Measurements from ENCODE around the gene ETV3. TPM values are rescaled to one million over a fixed set of nuclear protein-coding genes. Genes with fewer than 3 reads are reported as not detected.
A peak's percentile ranks its signal among the peaks of the same experiment; 100 is the strongest.

Gene ETV3
- total RNA-seq, 2 experiments from 2014 or later, result 30.9 to 32.4 TPM

DNA sequence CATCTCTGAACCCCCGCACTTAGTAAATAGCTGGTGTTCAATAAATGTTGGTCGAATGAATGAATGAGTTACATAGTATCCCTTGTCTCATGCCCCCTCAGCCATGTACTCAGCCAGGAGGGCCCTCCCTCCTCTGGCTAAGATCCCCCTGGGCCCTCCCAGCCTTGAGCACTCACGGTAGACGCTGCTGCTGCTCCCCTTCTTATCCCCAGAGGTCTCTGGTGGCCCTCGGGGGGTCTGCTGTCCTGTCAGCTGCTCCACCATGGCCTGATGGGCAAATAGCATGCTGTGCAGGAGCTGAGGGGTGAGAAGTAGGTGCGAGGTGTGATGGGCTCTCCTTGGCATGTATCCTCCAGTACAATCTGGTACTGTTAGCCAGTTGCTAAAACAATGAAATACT is 40.5 kb downstream of the ETV3 start:
- H3K4me3 Mint-ChIP-seq, result no peak overlapping the region
- H3K27ac Mint-ChIP-seq, result no peak overlapping the region
- no peak for DNase-seq
- ChIA-PET CTCF (interaction anchor here (1.5 to 6.0 kb wide), 2 partner anchors 10 to 58 kb away, joined by 5 to 36 read pairs; no protein-coding TSS in a partner anchor), POLR2A (no interaction called here)
- H3K36me3 Mint-ChIP-seq, result no peaks in the 10 kb centered on the region
- H3K9me3 Mint-ChIP-seq, result no peaks in the 10 kb centered on the region
- H3K4me1 Mint-ChIP-seq (ENCODE audit: low read depth), result peaks cover 6% of the 10 kb centered on the region
- peaks cover 2% of the 10 kb centered on the region for H3K27me3 Mint-ChIP-seq
- intact Hi-C loops (cut with micrococcal nuclease), result no loop called here

- no peak overlapping the region for H3K27ac Mint-ChIP-seq
- POLR2A ChIA-PET, result no interaction called here
- no peaks in the 10 kb centered on the region for H3K9me3 Mint-ChIP-seq
- CTCF ChIA-PET, result interaction anchor here (6.0 kb wide), 1 partner anchor 59 kb away, joined by 36 read pairs; no protein-coding TSS in a partner anchor
- peaks cover 6% of the 10 kb centered on the region for H3K4me1 Mint-ChIP-seq (ENCODE audit: low read depth)
- H3K36me3 Mint-ChIP-seq, result no peaks in the 10 kb centered on the region
- H3K27me3 Mint-ChIP-seq, result no peaks in the 10 kb centered on the region
- DNase-seq, result no peak
- intact Hi-C loops (cut with micrococcal nuclease), result no loop called here
- H3K4me3 Mint-ChIP-seq, result no peak overlapping the region
Observed at GRCh38 chr1:157096881-157097280, 41.3 kb downstream of the ETV3 start.

DNA sequence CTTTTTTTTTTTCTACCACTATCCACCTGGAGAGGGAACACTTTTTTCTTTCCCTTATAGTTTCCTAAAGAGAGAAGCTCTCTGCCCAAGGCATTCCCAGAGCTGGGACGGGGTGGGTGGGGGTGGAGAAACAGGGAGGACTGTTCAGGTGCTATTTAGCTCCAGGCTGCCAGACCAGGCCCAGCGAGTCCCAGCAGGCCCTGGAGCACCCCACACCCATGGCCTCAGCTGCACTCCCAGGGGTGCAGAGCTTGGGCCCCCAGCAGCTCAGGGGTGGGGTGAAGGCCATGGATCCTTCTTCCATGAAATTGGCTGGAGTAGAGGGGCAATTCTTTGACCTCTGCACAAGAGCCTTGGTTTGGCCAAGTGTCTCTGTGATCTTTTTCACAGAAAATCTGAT is 42.6 kb downstream of the ETV3 start:
- intact Hi-C loops (cut with micrococcal nuclease), result no loop called here
- H3K36me3 Mint-ChIP-seq, result no peaks in the 10 kb centered on the region
- no peak for DNase-seq
- no peak overlapping the region for H3K4me3 Mint-ChIP-seq
- no peaks in the 10 kb centered on the region for H3K27me3 Mint-ChIP-seq
- peaks cover 6% of the 10 kb centered on the region for H3K4me1 Mint-ChIP-seq (ENCODE audit: low read depth)
- H3K9me3 Mint-ChIP-seq, result no peaks in the 10 kb centered on the region
- ChIA-PET CTCF (interaction anchor here (6.0 kb wide), 1 partner anchor 60 kb away, joined by 36 read pairs; no protein-coding TSS in a partner anchor), POLR2A (no interaction called here)
- no peak overlapping the region for H3K27ac Mint-ChIP-seq

DNA sequence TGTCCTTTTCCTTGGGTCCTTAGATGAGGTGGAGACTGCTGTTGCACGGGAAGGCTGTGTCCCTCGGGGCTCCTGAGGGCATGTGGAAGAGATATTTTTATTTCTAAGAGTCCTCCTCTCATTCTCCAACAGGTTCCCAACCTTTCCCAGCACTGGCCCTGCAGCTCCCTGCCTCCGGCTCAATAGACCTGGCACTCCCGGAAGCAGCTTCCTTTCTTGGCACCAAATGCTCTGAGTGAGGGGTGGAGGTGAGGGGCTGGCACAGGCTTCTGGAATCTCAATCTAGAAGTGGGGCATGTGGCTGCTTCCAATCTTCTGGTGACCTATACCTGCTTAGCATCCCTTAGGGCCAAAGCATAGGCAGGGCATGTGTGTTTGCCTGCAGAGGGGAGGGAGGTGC is 43.1 kb downstream of the ETV3 start:
- peaks cover 2% of the 10 kb centered on the region for H3K27me3 Mint-ChIP-seq
- peaks cover 9% of the 10 kb centered on the region for H3K4me1 Mint-ChIP-seq (ENCODE audit: low read depth)
- no peak overlapping the region for H3K27ac Mint-ChIP-seq
- DNase-seq, result no peak
- no peaks in the 10 kb centered on the region for H3K9me3 Mint-ChIP-seq
- CTCF ChIA-PET, result interaction anchor here (6.0 kb wide), 1 partner anchor 60 kb away, joined by 36 read pairs; no protein-coding TSS in a partner anchor
- no peaks in the 10 kb centered on the region for H3K36me3 Mint-ChIP-seq
- intact Hi-C loops (cut with micrococcal nuclease), result no loop called here
- no peak overlapping the region for H3K4me3 Mint-ChIP-seq
- POLR2A ChIA-PET, result no interaction called here

DNA sequence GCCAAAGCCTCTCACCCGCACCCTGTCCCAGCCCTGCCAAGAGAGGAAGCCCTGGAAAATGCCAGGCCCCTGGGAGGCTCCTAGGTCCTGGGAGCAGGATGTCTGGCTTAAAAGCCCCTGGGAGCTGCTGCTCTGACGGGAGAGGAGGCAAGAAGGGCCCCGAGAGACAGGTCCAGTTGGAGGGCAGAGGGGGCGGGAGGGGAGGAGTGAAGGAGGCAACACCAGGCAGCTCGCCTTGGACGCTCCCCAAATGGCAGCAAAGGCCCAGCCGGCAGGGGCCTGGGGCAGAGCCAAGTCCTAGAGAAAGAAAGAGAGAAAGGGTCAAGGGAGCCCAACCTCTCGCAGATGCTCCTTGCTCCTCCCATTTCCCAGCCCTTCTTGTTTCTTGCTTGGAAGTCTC is 45.4 kb downstream of the ETV3 start:
- intact Hi-C loops (cut with micrococcal nuclease), result loop anchor here (5.0 kb wide), 1 partner anchor 394 kb away; no protein-coding TSS in a partner anchor
- peaks cover 5% of the 10 kb centered on the region for H3K4me1 Mint-ChIP-seq (ENCODE audit: low read depth)
- CTCF ChIA-PET, result interaction anchor here (6.0 kb wide), 1 partner anchor 63 kb away, joined by 36 read pairs; no protein-coding TSS in a partner anchor

DNA sequence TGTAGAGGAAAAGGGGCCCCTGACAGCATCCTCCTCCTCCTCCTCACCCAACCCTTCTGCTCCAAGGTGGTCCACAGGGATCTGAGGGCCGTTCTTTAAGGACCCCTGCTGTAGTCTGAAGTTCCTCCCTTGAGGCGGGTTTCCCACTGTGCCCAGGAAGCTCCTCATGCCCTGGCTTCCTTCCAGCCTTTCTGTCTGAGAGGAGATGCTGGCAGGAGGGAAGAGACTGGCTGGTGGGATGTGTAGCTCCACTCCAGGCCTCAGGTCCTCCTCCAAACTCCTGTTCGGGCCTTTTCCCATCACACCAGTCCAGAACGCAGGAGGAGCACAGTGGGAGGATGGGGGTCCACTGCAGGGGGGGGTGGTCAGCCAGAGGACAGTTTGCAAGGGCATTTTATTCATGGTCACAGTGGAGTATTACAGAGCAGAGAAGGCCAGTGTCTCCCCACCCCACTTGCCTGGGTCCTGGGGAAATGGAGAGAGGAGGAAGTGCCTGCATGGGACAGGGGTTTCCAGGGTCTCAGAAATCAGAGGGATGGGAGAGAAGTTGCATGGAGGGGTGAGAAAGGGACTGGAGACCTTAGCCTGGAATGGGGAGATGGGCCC is 46.4 kb downstream of the ETV3 start:
- ChIA-PET POLR2A (no interaction called here), CTCF (interaction anchor here (1.9 to 12.4 kb wide), 4 partner anchors 21 to 80 kb away, joined by 8 to 643 read pairs (median 53); partner anchors contain the start of gene ETV3)
- Mint-ChIP-seq H3K9me3 (no peaks in the 10 kb centered on the region), H3K36me3 (no peaks in the 10 kb centered on the region), H3K4me1 (ENCODE audit: low read depth) (peaks cover 5% of the 10 kb centered on the region), H3K4me3 (no peak overlapping the region), H3K27ac (no peak overlapping the region), H3K27me3 (peaks cover 3% of the 10 kb centered on the region)
- intact Hi-C loops (cut with micrococcal nuclease), result loop anchor here (5.0 kb wide), 1 partner anchor 396 kb away; no protein-coding TSS in a partner anchor
- DNase-seq, result no peak

More for the DNA sequence above, 45.4 kb downstream of the ETV3 start:
- DNase-seq, result no peak
- Mint-ChIP-seq H3K27ac (no peak overlapping the region), H3K9me3 (no peaks in the 10 kb centered on the region), H3K4me3 (no peak overlapping the region), H3K36me3 (no peaks in the 10 kb centered on the region), H3K27me3 (peaks cover 3% of the 10 kb centered on the region)
- POLR2A ChIA-PET, result no interaction called here

DNA sequence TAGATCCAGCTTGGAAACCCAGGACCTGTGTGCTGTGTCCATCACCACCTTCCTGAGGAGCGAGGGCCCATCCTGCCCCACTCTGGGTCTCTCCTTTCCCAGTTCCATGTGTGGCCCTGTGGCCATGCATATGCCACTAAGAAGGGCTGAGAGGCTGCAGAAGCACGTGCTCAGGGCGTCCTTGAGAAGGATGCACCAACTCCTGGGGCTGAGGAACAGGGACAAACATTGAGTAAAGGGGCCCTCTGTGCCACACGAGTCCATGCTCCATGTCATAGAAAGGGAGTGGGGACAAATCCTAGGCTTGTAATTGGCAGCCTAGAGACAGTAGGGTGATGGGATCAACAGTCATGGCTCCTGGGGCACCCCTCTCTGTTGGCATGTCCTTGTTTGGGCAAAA is 47.0 kb downstream of the ETV3 start:
- H3K4me1 Mint-ChIP-seq (ENCODE audit: low read depth), result peaks cover 5% of the 10 kb centered on the region
- no peaks in the 10 kb centered on the region for H3K9me3 Mint-ChIP-seq
- no peaks in the 10 kb centered on the region for H3K36me3 Mint-ChIP-seq
- no peak overlapping the region for H3K4me3 Mint-ChIP-seq
- intact Hi-C loops (cut with micrococcal nuclease), result loop anchor here (5.0 kb wide), 1 partner anchor 396 kb away; no protein-coding TSS in a partner anchor
- peaks cover 3% of the 10 kb centered on the region for H3K27me3 Mint-ChIP-seq
- H3K27ac Mint-ChIP-seq, result no peak overlapping the region
- DNase-seq, result no peak
- ChIA-PET POLR2A (no interaction called here), CTCF (interaction anchor here (1.0 to 12.4 kb wide), 15 partner anchors 8 to 199 kb away, joined by 4 to 643 read pairs (median 10); partner anchors contain the start of genes ETV3 and ETV3L)

GRCh38 chr1:157090771-157091170 is 47.4 kb downstream of the ETV3 start:
- Mint-ChIP-seq H3K27ac (no peak overlapping the region), H3K27me3 (peaks cover 3% of the 10 kb centered on the region), H3K36me3 (no peaks in the 10 kb centered on the region), H3K4me1 (ENCODE audit: low read depth) (peaks cover 5% of the 10 kb centered on the region), H3K9me3 (no peaks in the 10 kb centered on the region), H3K4me3 (no peak overlapping the region)
- no peak for DNase-seq
- POLR2A ChIA-PET, result interaction anchor here (1.8 kb wide), 1 partner anchor 65 kb away, joined by 17 read pairs; no protein-coding TSS in a partner anchor
- intact Hi-C loops (cut with micrococcal nuclease), result loop anchor here (1.0 to 5.0 kb wide), 2 partner anchors 66 to 397 kb away; no protein-coding TSS in a partner anchor
- CTCF ChIA-PET, result interaction anchor here (0.7 to 12.4 kb wide), 28 partner anchors 8 to 269 kb away, joined by 3 to 643 read pairs (median 8); partner anchors contain the start of genes ETV3 and ETV3L

GRCh38 chr1:157090196-157090647 is 48.0 kb downstream of the ETV3 start:
- Mint-ChIP-seq H3K4me3 (no peak overlapping the region), H3K4me1 (ENCODE audit: low read depth) (peaks cover 5% of the 10 kb centered on the region), H3K27me3 (peaks cover 3% of the 10 kb centered on the region), H3K36me3 (no peaks in the 10 kb centered on the region), H3K27ac (no peak overlapping the region), H3K9me3 (no peaks in the 10 kb centered on the region)
- intact Hi-C loops (cut with micrococcal nuclease), result loop anchor here (1.0 to 5.0 kb wide), 2 partner anchors 66 to 397 kb away; no protein-coding TSS in a partner anchor
- peak; percentile 90 for DNase-seq
- POLR2A ChIA-PET, result interaction anchor here (1.8 kb wide), 1 partner anchor 66 kb away, joined by 17 read pairs; no protein-coding TSS in a partner anchor
- CTCF ChIA-PET, result interaction anchor here (0.6 to 12.4 kb wide), 41 partner anchors 9 to 415 kb away, joined by 3 to 643 read pairs (median 5); partner anchors contain the start of genes ETV3 and ETV3L

DNA sequence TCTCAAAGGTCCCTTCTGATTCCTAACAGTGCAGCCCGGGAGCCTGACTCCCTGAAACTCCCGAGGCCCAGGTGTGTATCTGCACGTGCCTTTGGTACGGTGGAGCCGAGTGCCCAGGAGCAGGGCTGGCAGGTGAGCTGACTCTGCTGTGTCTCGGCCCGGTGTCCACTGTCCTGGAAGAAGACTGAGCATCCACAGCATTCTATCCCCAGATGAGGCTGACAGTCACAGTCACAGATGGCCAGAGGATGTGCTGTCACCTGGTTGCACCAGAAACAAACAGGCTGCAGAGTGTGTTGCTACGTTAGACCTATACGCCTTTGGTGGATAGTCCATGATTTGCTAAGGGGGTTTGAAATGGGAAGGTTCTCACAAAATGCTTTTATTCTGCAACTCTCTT is 48.4 kb downstream of the ETV3 start:
- intact Hi-C loops (cut with micrococcal nuclease), result loop anchor here (1.0 to 5.0 kb wide), 2 partner anchors 67 to 398 kb away; no protein-coding TSS in a partner anchor
- H3K4me1 Mint-ChIP-seq (ENCODE audit: low read depth), result peaks cover 5% of the 10 kb centered on the region
- H3K4me3 Mint-ChIP-seq, result no peak overlapping the region
- no peak overlapping the region for H3K27ac Mint-ChIP-seq
- POLR2A ChIA-PET, result interaction anchor here (1.8 kb wide), 1 partner anchor 66 kb away, joined by 17 read pairs; no protein-coding TSS in a partner anchor
- H3K36me3 Mint-ChIP-seq, result no peaks in the 10 kb centered on the region
- no peaks in the 10 kb centered on the region for H3K9me3 Mint-ChIP-seq
- CTCF ChIA-PET, result interaction anchor here (0.6 to 12.4 kb wide), 39 partner anchors 9 to 416 kb away, joined by 3 to 643 read pairs (median 6); partner anchors contain the start of genes ETV3 and ETV3L
- peaks cover 3% of the 10 kb centered on the region for H3K27me3 Mint-ChIP-seq
- no peak for DNase-seq

DNA sequence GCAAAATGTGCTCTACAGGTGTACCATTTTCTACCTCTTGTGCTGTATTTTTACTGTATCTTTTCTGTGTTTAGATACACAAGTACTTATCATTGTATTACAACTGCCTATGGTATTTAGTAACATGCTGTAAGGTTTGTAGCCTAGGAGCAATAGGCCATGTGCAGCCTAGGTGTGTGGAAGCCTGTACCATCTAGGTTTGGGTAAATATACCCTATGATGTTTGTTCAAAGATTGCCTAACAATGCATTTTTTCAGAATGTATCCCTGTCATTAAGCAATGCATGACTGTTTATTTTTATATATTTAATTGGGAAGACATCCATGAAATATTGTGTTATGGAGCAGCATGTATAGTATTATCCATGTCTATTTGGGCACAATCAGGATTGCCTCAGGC is 49.6 kb downstream of the ETV3 start:
- ChIA-PET POLR2A (no interaction called here), CTCF (interaction anchor here (1.6 to 12.4 kb wide), 3 partner anchors 10 to 66 kb away, joined by 5 to 643 read pairs (median 92); partner anchors contain the start of gene ETV3)
- Mint-ChIP-seq H3K27me3 (peaks cover 3% of the 10 kb centered on the region), H3K4me3 (no peak overlapping the region), H3K36me3 (no peaks in the 10 kb centered on the region), H3K9me3 (no peaks in the 10 kb centered on the region), H3K4me1 (ENCODE audit: low read depth) (peaks cover 5% of the 10 kb centered on the region), H3K27ac (no peak overlapping the region)
- no peak for DNase-seq
- intact Hi-C loops (cut with micrococcal nuclease), result no loop called here

DNA sequence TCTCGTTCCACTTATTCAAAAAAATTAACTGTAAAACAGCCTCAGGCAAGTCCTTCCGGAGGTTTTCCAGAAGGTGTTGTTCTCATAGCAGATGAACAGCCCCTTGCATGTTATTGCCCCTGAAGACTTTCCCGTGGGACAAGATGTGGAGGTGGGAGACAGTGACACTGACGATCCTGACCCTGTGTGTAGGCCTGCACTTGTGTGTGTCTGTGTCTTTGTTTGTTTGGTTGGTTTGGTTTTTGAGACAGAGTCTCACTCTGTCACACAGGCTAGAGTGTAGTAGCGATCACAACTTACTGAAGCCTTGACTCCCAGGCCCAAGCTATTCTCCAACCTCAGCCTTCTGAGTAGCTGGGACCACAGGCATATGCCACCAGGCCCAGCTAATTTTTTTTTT is 51.2 kb downstream of the ETV3 start:
- intact Hi-C loops (cut with micrococcal nuclease), result no loop called here
- Mint-ChIP-seq H3K4me3 (no peak overlapping the region), H3K36me3 (no peaks in the 10 kb centered on the region), H3K4me1 (ENCODE audit: low read depth) (peaks cover 5% of the 10 kb centered on the region), H3K27me3 (peaks cover 3% of the 10 kb centered on the region), H3K27ac (no peak overlapping the region), H3K9me3 (no peaks in the 10 kb centered on the region)
- ChIA-PET POLR2A (no interaction called here), CTCF (interaction anchor here (1.6 to 12.4 kb wide), 3 partner anchors 13 to 67 kb away, joined by 6 to 643 read pairs (median 9); no protein-coding TSS in a partner anchor)
- no peak for DNase-seq
